Ovary (tissue), 9 donors: ENCODE results near the gene MAVS. TPM values are rescaled to one million over a fixed set of nuclear protein-coding genes. Genes with fewer than 3 reads are reported as not detected.

Source experiments
- DNase-seq, 5 donors: peaks; one replicate each; pipeline ENCODE4 v3.0.0-alpha.2; 2019 to 2020
- H3K27ac ChIP-seq, 2 donors: fragments of 200-600 bp; one replicate each; pipeline versions ENCODE4 v1.5.1 to v1.8.0; 2019 to 2022
- H3K27me3 ChIP-seq: fragments of 200-600 bp; one replicate; pipeline ENCODE4 v1.8.0; 2022
- H3K36me3 ChIP-seq: fragments of 200-600 bp; sonication (generic); one replicate; pipeline ENCODE4 v1.5.1; 2019
- H3K4me1 ChIP-seq: one replicate; pipeline ENCODE4 v1.8.1; 2013; ENCODE audit warnings: mild to moderate bottlenecking, moderate library complexity; ENCODE audit not compliant: insufficient read depth
- H3K4me3 ChIP-seq: fragments of 200-600 bp; sonication (generic); one replicate; pipeline ENCODE4 v1.5.1; 2017
- H3K9me3 ChIP-seq, 2 donors: fragments of 200-600 bp in 1 of 2; sonication (generic) in 1 of 2; one replicate each; pipeline versions ENCODE4 v1.5.1 to v1.8.1; 2013 to 2019; ENCODE audit warnings: mild to moderate bottlenecking in 1 of 2, moderate library complexity in 1 of 2
- CTCF ChIP-seq, 3 donors: fragments of 450-650 bp in 2 of 3; fragments of 200-600 bp in 1 of 3; IDR thresholded peaks; one replicate each; pipeline versions ENCODE4 v1.5.1 to v1.8.0; 2016 to 2022; ENCODE audit warnings: antibody characterized with exemption in 3 of 3, mild to moderate bottlenecking in 1 of 3
- EP300 ChIP-seq: sonication (generic); formaldehyde crosslinking; IDR thresholded peaks from one replicate; pipeline ENCODE4 v1.6.1; 2017; ENCODE audit warnings: antibody characterized with exemption
- POLR2A ChIP-seq: fragments of 450-650 bp; IDR thresholded peaks from one replicate; pipeline ENCODE4 v1.6.1; 2017; ENCODE audit warnings: antibody characterized with exemption, mild to moderate bottlenecking, moderate library complexity
- WGBS, 3 donors: extraction: QIAGEN DNeasy Blood & Tissue Kit in 1 of 3; methylation state at CpG; one replicate each; pipeline versions ENCODE4 v1.1.5 to v1.1.7; 2013 to 2017; 5-methylcytosine and 5-hydroxymethylcytosine counted together
- intact Hi-C, 4 donors: fragments of 100-400 bp; cut with DNase I; formaldehyde crosslinking; loops; one replicate each; pipeline versions ENCODE4 v1.11.0 to v1.15.1; 2022 to 2023
- polyA plus RNA-seq, 2 donors: library from polyadenylated mRNA; stranded (reverse); fragments of 200-250 nt in 1 of 2; fragments of 350-450 nt in 1 of 2; fragmentation: Illumina TruSeq in 1 of 2; extraction: RNeasy Lipid Tissue Mini Kit (QIAGEN cat#74804) in 1 of 2; gene quantifications; one replicate each; pipeline ENCODE4 v1.2.3, GENCODE V29; 2013 to 2014
- total RNA-seq, 7 donors: library from RNA; depleted of rRNA in 2 of 7; stranded (reverse); fragments of >200 nt in 2 of 7; fragmentation: NEBNext Ultra II Directional in 3 of 7; extraction: Animal tissue kit (Norgen Biotek cat#: 25700) in 3 of 7; gene quantifications; one replicate each; pipeline versions ENCODE4 v1.1.0 to v1.2.4, GENCODE V29; 2016 to 2023
- donor health status: DM: no; HTN: no; CAD: no; lungs with moderate emphysema.
- donor health status: DM: no; HTN: no; CAD: no.
- donor health status: Bipolar disorder and iron deficiency.
- donor health status: DM: yes; HTN: yes; CAD: no.
- donor health status: DM: no; HTN: no; CAD: no.
- donor health status: DM: yes; HTN: yes; CAD: no.

The MAVS gene
- total and polyA plus RNA-seq, 9 donors: 14.2 to 50.5 (median 34.5) TPM

- H3K27ac ChIP-seq: no peak overlapping the region
- H3K4me3 ChIP-seq: no peak overlapping the region
- no peaks in the 10 kb centered on the region for H3K27me3 ChIP-seq
- 91 to 95% (median 94%) methylated on average over 3 of the region's 3 CpGs for WGBS, 3 donors
- DNase-seq: no peak
- H3K36me3 ChIP-seq: no peaks in the 10 kb centered on the region
- TF ChIP-seq EP300 (no peak), CTCF (IDR thresholded peaks at IDR 0.05) (no peak), POLR2A (no peak)
- no peaks in the 10 kb centered on the region for H3K9me3 ChIP-seq
- intact Hi-C loops: no loop called here
- peaks cover 2% of the 10 kb centered on the region for H3K4me1 ChIP-seq
Observed at GRCh38 chr20:3798908-3799248, 47.8 kb upstream of the MAVS start.

- WGBS, 3 donors: 88 to 91% (median 91%) methylated on average over 18 of the region's 18 CpGs
- Histone ChIP-seq H3K27ac (no peak overlapping the region), H3K9me3 (no peaks in the 10 kb centered on the region), H3K4me1 (peaks cover 2% of the 10 kb centered on the region), H3K36me3 (no peaks in the 10 kb centered on the region), H3K27me3 (no peaks in the 10 kb centered on the region), H3K4me3 (no peak overlapping the region)
- intact Hi-C loops: no loop called here
- no peak for DNase-seq
- TF ChIP-seq EP300: no peak
- no peak for TF ChIP-seq POLR2A
- no peak for TF ChIP-seq CTCF (IDR thresholded peaks at IDR 0.05)
Observed at GRCh38 chr20:3800256-3800877, 46.3 kb upstream of the MAVS start.

DNA sequence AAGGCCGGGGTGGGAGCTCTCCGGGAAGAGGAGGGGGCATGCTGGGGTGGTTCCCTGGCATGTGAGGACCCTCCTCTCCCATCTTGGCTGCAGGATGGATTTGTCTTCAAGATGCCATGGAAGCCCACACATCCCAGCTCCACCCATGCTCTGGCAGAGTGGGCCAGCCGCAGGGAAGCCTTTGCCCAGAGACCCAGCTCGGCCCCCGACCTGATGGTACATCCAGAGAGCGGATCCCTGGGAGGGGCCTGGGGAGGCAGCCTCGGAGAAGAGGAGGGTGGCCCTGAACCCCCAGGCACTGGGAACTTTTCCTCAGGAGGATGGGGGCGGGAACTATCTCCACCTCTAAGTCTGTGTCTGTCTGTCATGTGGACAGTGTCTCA is 45.8 kb upstream of the MAVS start:
- H3K9me3 ChIP-seq: no peaks in the 10 kb centered on the region
- intact Hi-C loops: no loop called here
- no peak overlapping the region for H3K4me3 ChIP-seq
- no peak for DNase-seq
- TF ChIP-seq POLR2A (no peak), EP300 (no peak), CTCF (IDR thresholded peaks at IDR 0.05) (no peak)
- no peaks in the 10 kb centered on the region for H3K27me3 ChIP-seq
- peak overlapping the region in 1 of 2 donors; percentile 20 for H3K27ac ChIP-seq
- 88 to 90% (median 89%) methylated on average over 8 of the region's 8 CpGs for whole genome bisulfite sequencing, 3 donors
- no peaks in the 10 kb centered on the region for H3K36me3 ChIP-seq
- H3K4me1 ChIP-seq: peaks cover 4% of the 10 kb centered on the region

DNA sequence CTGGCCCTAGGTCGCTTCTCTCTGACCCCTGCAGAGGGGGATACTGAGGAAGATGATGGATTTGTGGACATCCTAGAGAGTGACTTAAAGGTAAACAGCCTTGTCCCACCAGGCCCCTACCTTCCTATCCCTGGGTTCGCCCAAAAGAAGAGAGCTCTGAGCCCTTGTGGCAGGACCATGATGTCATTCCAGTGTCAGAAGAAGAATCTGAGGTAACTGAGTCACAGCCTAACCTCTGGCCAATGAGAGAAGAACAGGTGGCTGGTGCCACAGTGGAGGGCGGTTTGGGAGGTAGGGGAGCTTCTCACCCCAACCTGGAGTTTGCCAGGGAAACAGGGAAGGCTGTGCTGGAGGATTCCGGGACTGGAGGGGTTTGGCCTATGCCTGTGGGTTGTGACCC is 45.3 kb upstream of the MAVS start:
- Histone ChIP-seq H3K27ac (no peak overlapping the region), H3K4me1 (peaks cover 6% of the 10 kb centered on the region)
- no peak for DNase-seq

More for the DNA sequence above, 45.3 kb upstream of the MAVS start:
- intact Hi-C loops: no loop called here
- WGBS, 3 donors: 85 to 92% (median 91%) methylated on average over 4 of the region's 4 CpGs
- Histone ChIP-seq H3K27me3 (no peaks in the 10 kb centered on the region), H3K36me3 (no peaks in the 10 kb centered on the region), H3K9me3 (no peaks in the 10 kb centered on the region), H3K4me3 (no peak overlapping the region)
- TF ChIP-seq POLR2A (no peak), CTCF (IDR thresholded peaks at IDR 0.05) (no peak)
